HG02759 (cell line): ENCODE data around the gene GSKIP.
"Not testable (repeated sequence)": the region's sequence is repeated elsewhere in the genome, so short reads cannot be mapped to it uniquely, and the experiment has no call there.

Experiments
- ATAC-seq: cut with Tn5 transposase; IDR thresholded peaks from one replicate; pipeline ENCODE4 v1.9.1; 2021; ENCODE audit warnings: mild to moderate bottlenecking, moderate library complexity; ENCODE audit not compliant: unreplicated experiment

The GSKIP gene

GRCh38 chr14:96362965-96363750, at the start of gene GSKIP, which contains the start of gene ATG2B:
Gene GSKIP (plus strand): TSS chr14:96363526. CDS start chr14:96382248, 18,722 bp downstream.
Gene ATG2B (minus strand): TSS chr14:96363341. CDS start chr14:96362976, 365 bp downstream.
- peak; percentile 77 for ATAC-seq

GRCh38 chr14:96316087-96316486, 47.2 kb upstream of the GSKIP start:
- ATAC-seq: no peak

- no peak for ATAC-seq
Measured at GRCh38 chr14:96318836-96319235, 44.5 kb upstream of the GSKIP start.

- no peak for ATAC-seq
Measured at GRCh38 chr14:96320605-96321004, 42.7 kb upstream of the GSKIP start.

GRCh38 chr14:96324219-96324618, 39.1 kb upstream of the GSKIP start:
- ATAC-seq: no peak

GRCh38 chr14:96338551-96338950, 24.8 kb upstream of the GSKIP start:
- no peak for ATAC-seq

DNA sequence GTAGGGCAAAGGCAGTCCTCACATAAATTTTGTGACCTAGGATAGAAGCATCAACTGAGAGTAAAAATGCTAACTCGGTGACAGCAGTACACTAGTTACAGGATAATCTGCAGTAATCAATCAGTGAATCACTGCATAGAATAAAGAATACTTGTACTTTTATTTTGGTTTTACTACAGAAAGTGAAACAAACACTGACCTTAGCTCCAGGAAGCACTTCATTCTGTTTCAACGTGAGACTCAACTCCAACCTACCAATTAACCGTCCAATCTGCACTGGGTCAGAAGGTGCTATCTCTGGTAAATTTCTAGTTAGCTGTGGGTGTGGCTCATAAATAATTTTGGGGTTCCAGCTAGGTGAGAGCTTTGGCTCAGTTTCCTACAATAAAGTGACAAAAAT, 22.0 kb upstream of the GSKIP start:
- ATAC-seq: no peak

DNA sequence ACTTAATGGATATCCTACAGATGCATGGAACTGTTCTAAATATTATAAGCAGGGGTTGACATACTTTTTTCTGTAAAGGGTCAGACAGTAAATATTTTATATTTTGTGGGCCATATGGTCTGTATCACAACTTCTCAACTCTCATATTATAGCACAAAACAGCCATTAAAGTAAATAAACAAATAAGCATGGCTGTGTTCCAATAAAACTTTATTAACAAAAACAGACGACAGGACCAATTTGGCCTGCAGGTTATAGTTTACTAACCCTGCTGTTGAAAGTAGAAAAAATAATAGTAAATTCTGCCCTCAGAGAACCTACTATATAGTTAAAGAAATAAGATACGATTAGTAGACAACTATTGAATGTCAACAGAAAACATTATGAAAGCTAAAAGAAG, 17.7 kb upstream of the GSKIP start:
- ATAC-seq: no peak

GRCh38 chr14:96347957-96348356, 15.4 kb upstream of the GSKIP start:
- not testable (repeated sequence) for ATAC-seq

DNA sequence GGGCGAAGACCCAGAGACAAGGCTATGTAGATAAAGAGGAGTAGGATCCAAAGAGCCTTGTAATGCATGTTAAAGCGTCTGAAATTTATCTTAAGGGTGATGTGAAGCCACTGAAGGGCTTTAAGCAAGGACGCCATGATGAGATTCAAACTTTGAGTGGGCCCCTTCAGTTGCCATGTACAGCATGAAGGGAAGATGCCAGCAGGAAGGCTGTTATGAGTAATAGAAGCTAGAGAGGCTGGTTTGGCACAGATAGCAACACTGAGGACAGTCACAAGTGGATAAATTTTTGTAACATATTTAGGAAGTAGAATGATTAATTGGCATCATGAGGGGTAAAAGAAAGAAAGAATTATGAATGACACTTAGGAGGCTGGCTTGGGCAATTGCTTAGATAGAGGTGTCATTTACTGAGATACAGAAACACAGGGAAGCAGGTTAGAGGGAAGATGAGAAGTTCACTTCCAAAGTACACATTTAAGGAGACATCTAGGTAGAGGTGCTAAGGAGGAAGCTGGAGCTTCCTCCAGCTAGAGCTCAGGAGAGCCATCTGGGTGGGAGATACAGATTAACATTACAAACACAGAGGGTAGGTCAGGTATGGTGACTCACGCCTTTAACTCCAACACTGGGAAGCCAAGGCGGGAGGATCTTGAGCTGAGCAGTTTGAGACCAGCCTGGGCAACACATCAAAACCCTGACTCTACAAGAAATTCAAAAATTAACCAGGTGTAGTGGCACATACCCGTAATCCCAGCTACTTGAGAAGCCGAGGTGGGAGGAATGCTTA, 13.8 kb upstream of the GSKIP start:
- ATAC-seq: no peak

- ATAC-seq: no peak
Measured at GRCh38 chr14:96351986-96352385, 11.3 kb upstream of the GSKIP start.

DNA sequence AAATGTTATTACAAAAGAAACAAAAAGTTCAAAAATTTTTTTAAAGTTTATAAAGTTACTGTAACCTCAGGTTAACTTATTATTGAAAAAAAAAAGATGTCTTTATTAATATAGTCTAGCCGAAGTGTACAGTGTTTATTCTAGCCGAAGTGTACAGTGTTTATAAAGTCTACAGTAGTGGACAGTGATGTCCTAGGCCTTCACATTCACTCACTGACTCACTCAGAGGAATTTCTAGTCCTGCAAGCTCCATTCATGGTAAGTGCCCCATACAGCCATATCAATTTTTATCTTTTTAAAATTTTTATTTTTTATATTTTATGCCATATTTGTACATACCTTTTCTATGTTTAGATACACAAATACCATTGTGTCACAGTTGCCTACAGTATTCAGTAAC, 10.6 kb upstream of the GSKIP start:
- ATAC-seq: no peak

- no peak for ATAC-seq
Measured at GRCh38 chr14:96354246-96354645, 9.1 kb upstream of the GSKIP start.

DNA sequence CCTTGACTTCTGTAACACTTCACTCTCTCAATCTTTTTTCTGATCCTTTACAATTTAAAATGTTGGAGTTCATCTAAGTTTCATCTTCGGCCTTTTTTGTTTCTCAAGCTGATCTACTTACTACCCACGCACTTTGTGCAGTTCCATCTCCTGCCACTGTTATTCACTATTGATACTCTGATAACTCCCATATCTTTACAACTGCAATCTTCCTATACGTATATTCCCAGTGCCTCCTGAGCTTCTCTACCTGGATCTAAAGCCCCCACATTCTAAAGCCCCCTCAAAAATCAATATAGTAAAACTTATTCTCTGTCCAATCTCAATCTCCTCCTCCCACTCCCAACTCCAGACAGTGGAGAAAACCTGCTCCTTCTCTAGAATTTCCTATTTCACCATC, 6.1 kb upstream of the GSKIP start:
- no peak for ATAC-seq

GRCh38 chr14:96359959-96360358, 3.4 kb upstream of the GSKIP start:
- no peak for ATAC-seq

- ATAC-seq: peak; percentile 16
Measured at GRCh38 chr14:96362071-96362964, 1.0 kb upstream of the GSKIP start.

DNA sequence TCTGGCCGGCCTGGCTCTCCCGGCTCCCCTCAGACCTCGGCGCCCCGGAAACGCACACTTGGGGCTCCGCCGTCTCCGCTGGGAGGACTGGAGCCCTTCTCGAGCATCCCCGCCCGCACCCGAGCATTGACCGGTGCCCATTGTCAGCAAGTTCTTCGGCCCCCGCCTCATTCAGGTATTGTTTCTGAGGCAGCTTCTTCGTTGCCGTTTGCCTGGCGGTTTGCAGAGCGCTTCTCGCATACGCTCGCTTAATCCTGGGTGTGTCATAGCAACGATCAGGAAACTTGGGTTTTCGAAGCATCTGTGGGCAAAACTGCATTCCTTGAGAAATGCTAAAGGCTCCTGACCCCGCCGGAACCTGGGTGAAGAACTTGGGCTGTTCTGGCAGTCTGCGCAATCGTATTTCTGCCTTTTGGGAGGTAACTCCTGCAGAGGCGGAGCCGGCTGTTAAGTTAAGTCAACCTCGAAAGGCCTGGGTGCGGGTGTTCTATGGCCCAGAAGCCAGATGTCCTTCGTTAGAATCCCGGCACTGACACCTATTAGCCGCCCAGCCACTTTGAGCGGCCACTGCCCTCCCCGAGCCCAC, 518 bp downstream of the GSKIP start:
- peak; percentile 37 for ATAC-seq

- no peak for ATAC-seq
Measured at GRCh38 chr14:96364962-96365361, 1.6 kb downstream of the GSKIP start.

DNA sequence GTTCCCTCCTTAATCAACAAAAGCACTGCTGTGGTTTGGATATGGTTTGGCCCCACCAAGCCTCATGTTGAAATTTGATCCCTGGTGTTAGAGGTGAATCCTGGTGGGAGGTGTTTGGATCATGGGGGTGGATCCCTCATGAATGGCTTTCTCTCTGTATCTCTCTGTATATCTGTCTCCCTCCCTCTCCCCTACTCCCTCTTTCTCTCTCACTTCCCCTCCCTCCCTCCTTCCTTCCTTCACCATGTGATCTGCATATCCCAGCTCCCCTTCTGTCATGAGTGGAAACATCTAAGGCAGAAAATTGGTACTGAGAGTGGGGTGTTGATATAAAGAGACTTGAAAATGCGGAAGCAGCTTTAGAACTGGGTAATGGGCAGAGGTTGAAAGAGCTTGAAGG, 5.2 kb downstream of the GSKIP start:
- no peak for ATAC-seq

GRCh38 chr14:96370528-96370927, 7.2 kb downstream of the GSKIP start:
- no peak for ATAC-seq

DNA sequence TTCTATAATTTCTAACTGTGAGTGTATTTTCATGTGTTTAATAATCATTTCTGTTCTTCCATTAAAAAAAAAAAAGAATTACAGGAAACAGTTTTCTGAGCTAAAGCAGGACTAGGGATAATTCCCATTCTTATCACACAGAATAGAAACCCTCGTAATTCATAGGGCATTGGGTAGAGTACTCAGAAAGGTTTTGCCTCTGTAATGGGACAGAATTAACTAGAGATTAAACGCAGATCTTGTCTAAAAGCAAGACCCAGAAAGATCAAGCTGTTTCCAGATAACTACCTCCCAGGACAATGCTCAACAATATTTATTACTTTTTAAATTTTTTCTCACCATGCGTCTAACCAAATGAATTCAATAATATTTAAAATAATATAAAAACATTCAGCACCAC, 10.2 kb downstream of the GSKIP start:
- no peak for ATAC-seq
